ENCODE results near the gene ZNF407.

ZNF407 gene

GRCh38 chr18:74933930-74934329, 336.3 kb downstream of the ZNF407 start:
- TF ChIP-seq GATA3 (IDR thresholded peaks at IDR 0.05; ENCODE audit: low read depth, low read length) (no peak), GATA2 (IDR thresholded peaks at IDR 0.05; ENCODE audit: low read depth, low read length) (no peak)

GRCh38 chr18:74935434-74935833, 337.8 kb downstream of the ZNF407 start:
- TF ChIP-seq GATA2 (IDR thresholded peaks at IDR 0.05; ENCODE audit: low read depth, low read length), result no peak
- no peak for TF ChIP-seq GATA3 (IDR thresholded peaks at IDR 0.05; ENCODE audit: low read depth, low read length)

DNA sequence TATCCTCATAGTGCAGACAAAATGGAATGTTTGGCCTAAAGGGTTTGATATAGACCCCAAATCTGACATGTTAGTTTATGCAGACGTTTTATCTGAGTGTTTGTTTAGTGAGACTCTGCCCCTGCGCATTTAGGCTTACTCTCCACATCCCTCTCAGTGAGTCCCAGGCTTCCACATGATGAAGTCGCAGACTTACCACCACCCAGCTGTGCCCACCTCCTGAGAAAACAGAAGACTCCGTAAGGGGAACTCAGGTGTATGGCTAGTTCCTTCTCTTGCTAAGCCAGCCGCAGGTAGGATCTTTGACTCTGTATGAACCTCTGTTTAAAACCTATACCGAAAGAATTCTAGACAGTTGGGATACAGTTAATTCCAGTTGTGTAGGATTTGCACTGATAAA, 338.7 kb downstream of the ZNF407 start:
- TF ChIP-seq GATA2 (IDR thresholded peaks at IDR 0.05; ENCODE audit: low read depth, low read length) (no peak), GATA3 (IDR thresholded peaks at IDR 0.05; ENCODE audit: low read depth, low read length) (no peak)

GRCh38 chr18:74937291-74937690, 339.6 kb downstream of the ZNF407 start:
- no peak for TF ChIP-seq GATA2 (IDR thresholded peaks at IDR 0.05; ENCODE audit: low read depth, low read length)
- TF ChIP-seq GATA3 (IDR thresholded peaks at IDR 0.05; ENCODE audit: low read depth, low read length), result no peak

DNA sequence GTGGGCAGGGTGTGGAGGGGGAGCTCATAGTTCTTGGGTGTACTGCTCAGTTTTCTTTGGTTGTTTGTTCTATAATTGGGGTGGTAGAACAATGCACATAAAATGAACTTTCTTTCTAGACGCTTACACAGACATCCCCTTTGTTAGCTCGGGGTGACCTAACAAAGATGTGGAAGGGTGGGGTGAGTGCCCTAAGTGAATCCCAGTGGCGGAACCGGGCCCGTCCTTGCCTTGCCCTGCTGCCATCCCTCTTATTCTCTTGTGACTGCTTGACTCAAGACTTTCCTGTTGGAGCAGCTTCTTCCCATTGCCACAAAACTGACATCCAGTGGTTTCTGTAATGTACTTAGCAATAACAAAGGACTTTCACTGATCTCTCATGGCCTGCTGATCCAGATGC, 343.2 kb downstream of the ZNF407 start:
- TF ChIP-seq GATA2 (IDR thresholded peaks at IDR 0.05; ENCODE audit: low read depth, low read length) (no peak), GATA3 (IDR thresholded peaks at IDR 0.05; ENCODE audit: low read depth, low read length) (no peak)

GRCh38 chr18:74942319-74942910, 344.7 kb downstream of the ZNF407 start:
- TF ChIP-seq GATA3 (IDR thresholded peaks at IDR 0.05; ENCODE audit: low read depth, low read length) (no peak), GATA2 (IDR thresholded peaks at IDR 0.05; ENCODE audit: low read depth, low read length) (no peak)

- TF ChIP-seq GATA3 (IDR thresholded peaks at IDR 0.05; ENCODE audit: low read depth, low read length) (no peak), GATA2 (IDR thresholded peaks at IDR 0.05; ENCODE audit: low read depth, low read length) (no peak)
Observed at GRCh38 chr18:74944676-74945075, 347.0 kb downstream of the ZNF407 start.

DNA sequence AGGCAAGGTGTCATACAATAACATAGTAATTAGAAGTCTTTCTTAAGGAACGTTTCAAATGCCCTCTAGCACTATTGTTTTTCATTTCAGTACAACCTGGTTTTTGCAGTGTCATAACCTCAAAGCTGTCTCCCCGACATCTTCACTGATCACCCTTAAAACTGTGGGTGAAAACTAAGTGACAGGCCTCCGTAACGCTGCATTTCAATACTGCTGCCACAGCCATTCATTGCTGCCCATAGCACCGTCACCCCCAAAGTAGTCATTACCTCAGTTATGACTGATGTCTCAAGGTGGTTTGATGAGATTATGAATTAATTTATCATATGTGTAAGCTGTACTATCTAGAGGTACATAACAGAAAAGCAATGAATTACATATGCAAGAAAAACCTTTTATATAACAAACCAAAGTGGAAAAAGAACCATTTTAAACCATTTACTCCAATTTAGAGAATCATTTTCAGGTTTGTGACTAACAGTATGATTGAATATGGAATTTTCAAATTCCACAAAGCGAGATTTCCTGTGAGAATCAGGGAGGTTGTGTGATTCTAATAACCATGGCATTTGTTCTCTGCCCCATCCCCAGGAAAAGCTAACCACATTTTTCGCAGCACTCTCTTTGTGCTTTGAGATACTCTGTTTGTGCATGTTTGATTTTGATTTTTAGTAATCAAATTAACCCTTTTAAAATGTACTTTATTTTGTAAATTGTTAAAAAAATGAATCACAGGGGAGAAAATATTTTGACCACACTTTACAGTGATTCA, 348.3 kb downstream of the ZNF407 start:
- TF ChIP-seq GATA3 (IDR thresholded peaks at IDR 0.05; ENCODE audit: low read depth, low read length) (no peak), GATA2 (IDR thresholded peaks at IDR 0.05; ENCODE audit: low read depth, low read length) (no peak)

DNA sequence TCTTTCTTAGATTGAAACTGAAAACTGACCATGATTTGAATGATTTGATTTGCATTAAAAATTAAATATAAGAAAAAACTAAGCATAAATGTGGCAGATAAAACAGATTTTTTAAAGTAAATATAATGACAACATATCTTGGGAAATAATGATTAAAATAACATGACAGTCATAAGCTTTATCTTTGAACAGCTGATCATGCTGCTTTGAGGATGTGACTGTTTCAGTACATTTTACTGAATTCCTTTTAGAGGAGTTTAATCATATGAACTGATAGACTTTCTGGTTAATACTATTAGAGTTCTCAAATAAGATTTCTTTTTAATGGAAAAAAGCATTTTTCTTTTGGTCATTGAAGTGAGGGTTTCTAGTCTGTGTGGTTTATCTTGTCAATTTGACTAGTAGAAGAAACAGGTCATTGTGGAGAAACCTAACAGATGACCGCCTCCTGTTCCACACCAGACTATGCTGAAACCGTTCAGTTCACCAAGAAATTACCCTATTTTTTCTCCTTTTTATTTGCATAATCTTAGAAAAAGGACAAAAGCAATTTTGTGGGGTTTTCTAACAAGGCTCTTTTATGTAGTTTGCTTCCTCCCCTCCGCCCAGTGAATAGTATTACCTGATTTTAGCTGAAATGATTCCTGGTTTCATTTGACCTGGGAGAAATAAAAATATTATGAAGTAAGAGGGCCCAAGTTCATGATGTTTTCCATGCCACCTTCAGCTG, 349.1 kb downstream of the ZNF407 start:
- TF ChIP-seq GATA3 (IDR thresholded peaks at IDR 0.05; ENCODE audit: low read depth, low read length) (no peak), GATA2 (IDR thresholded peaks at IDR 0.05; ENCODE audit: low read depth, low read length) (no peak)

DNA sequence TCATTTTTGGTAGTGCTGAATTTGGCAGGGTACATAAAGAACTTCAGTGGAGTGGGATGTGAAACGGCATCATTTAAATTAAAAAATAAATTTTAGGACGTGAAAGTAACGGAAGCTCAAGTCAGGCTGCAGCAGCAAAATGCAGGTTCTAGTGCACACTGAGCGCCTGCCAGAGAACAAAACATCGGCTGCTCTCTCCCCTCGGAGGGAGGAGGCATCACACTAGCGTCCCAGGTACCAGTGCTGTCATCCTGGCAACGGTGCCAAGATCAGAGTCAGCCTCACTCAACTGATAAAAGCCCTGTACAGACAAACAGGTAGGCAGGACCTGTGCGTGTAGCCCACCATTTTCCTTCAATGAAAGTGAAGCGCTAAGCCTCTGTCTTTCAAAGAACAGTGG, 349.7 kb downstream of the ZNF407 start:
- no peak for TF ChIP-seq GATA3 (IDR thresholded peaks at IDR 0.05; ENCODE audit: low read depth, low read length)
- no peak for TF ChIP-seq GATA2 (IDR thresholded peaks at IDR 0.05; ENCODE audit: low read depth, low read length)

DNA sequence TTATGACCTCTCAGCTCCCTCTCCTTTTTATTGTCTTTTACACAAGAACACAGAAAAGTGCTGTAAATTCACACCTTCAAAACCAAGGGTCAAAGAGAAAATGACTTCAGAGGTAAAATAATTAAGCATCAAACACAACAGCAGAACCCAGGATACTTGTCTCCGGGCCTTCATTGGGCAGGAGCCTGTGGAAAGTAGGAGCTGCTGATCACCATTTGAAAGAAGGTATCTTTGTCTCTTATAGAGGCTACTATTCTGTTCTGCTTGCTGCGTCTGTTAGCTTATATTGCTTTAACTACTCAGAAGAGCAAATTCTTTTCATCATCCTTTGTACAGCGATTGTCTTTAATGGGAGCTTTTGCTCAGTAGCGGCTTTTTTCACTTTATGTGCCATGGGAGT, 350.2 kb downstream of the ZNF407 start:
- TF ChIP-seq GATA3 (IDR thresholded peaks at IDR 0.05; ENCODE audit: low read depth, low read length) (no peak), GATA2 (IDR thresholded peaks at IDR 0.05; ENCODE audit: low read depth, low read length) (no peak)

- TF ChIP-seq GATA2 (IDR thresholded peaks at IDR 0.05; ENCODE audit: low read depth, low read length), result no peak
- no peak for TF ChIP-seq GATA3 (IDR thresholded peaks at IDR 0.05; ENCODE audit: low read depth, low read length)
Observed at GRCh38 chr18:74949611-74950010, 351.9 kb downstream of the ZNF407 start.

DNA sequence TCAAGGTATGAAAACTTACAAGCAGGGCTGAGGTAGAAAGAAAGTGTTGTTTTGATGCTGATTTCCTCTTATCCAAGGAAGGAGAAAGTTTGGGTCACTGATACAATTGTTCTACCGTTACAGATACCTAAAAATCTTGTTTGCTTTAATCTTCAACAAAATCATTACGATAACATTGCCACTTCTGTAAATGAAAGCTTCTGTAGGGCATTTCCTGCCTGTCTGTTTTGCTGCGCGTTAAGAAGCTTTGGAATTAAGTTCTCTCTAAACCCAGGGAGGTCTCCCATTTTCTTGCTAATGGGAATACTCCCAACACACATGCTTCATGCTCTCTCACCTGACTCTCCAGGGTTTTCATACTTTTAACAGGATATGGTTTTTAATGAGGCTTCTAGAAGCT, 352.8 kb downstream of the ZNF407 start:
- TF ChIP-seq GATA3 (IDR thresholded peaks at IDR 0.05; ENCODE audit: low read depth, low read length) (no peak), GATA2 (IDR thresholded peaks at IDR 0.05; ENCODE audit: low read depth, low read length) (no peak)

DNA sequence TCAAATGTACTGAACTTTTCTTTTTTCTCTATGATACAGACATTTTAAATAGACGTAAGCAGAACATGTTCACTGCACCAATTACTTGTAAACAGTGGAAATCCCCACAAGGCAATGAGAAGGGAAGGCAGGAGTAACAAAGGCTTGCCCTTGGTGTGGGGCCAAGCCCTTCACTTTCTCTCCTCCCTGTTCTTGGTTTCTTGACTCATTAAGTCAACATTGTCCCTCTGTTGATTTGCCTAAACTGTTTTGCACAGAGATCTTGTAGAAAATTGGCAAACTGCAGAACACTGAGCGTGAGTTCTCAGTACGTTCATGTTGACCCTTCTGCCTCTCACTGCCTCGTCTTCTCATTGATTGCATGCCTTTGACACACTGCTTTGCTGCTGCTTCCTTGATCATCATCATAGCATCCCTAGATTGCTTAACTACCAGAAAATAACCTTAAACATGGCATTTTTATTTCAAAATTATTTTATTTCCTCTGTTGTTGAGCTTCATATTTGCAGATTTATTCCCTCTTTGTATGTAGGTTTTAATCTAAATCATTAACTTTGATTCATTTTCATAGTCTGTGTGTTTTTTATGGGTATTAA, 353.6 kb downstream of the ZNF407 start:
- TF ChIP-seq GATA3 (IDR thresholded peaks at IDR 0.05; ENCODE audit: low read depth, low read length) (no peak), GATA2 (IDR thresholded peaks at IDR 0.05; ENCODE audit: low read depth, low read length) (no peak)

All from SH-SY5Y (cell line).